Epithelial cell of proximal tubule (primary cell): ENCODE results near the gene RWDD2A. TPM values are rescaled to one million over a fixed set of nuclear protein-coding genes. Genes with fewer than 3 reads are reported as not detected.
A peak's percentile ranks its signal among the peaks of the same experiment; 100 is the strongest.

ENCODE experiments used
- DNase-seq: peaks from one replicate; pipeline ENCODE4 v3.0.0-alpha.2; 2011; ENCODE audit warnings: low read depth
- H3K4me3 ChIP-seq: 2 replicates; pipeline ENCODE4 v1.5.1; 2011; ENCODE audit warnings: low read depth, mild to moderate bottlenecking, low read length
- CTCF ChIP-seq: conservative IDR thresholded peaks from 2 replicates; pipeline ENCODE4 v1.5.1; 2012; ENCODE audit warnings: low read depth, mild to moderate bottlenecking, low read length
- total RNA-seq: library from RNA; depleted of rRNA; stranded (reverse); fragments of >200 nt; gene quantifications from 2 replicates; pipeline ENCODE4 v1.2.3, GENCODE V29; 2015

RWDD2A gene
- total RNA-seq = 1.6 and 2.8 TPM in 2 replicates

- no peak for TF ChIP-seq CTCF
- no peak for DNase-seq
These were observed at the start of gene RWDD2A, which contains the start of gene PGM3 for GRCh38 chr6:83192871-83193746. Gene RWDD2A (plus strand): TSS chr6:83193357. CDS start chr6:83194452, 1,095 bp downstream. Gene PGM3 (minus strand): TSS chr6:83193265. CDS start chr6:83191012, 2,253 bp downstream.

GRCh38 chr6:83151114-83151513 is 42.0 kb upstream of the RWDD2A start:
- no peak overlapping the region for H3K4me3 ChIP-seq
- no peak for TF ChIP-seq CTCF
- no peak for DNase-seq

More at GRCh38 chr6:83192871-83193746, at the start of gene RWDD2A, which contains the start of gene PGM3:
- H3K4me3 ChIP-seq = peak within 1 kb of the TSS; percentile 83

DNA sequence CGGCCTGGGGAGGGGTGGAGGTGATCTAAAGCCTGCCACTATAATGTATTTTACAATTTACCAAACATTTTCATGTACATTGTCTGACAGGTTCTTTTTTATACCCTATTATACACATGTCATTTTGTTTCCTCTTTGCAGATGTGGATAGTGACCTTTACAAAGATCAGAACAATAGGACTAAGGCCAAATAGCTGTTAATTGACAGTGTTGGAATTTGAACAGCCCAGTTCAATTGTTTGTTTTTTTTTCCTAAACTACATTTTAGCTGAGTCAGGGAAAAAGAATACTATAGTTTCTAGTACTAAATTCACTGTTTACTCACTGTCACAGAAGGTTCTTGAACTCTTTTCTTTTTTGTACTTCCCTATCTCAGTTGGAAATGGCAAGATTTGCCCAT is 40.2 kb upstream of the RWDD2A start:
- TF ChIP-seq CTCF = no peak
- no peak for DNase-seq
- no peak overlapping the region for H3K4me3 ChIP-seq

DNA sequence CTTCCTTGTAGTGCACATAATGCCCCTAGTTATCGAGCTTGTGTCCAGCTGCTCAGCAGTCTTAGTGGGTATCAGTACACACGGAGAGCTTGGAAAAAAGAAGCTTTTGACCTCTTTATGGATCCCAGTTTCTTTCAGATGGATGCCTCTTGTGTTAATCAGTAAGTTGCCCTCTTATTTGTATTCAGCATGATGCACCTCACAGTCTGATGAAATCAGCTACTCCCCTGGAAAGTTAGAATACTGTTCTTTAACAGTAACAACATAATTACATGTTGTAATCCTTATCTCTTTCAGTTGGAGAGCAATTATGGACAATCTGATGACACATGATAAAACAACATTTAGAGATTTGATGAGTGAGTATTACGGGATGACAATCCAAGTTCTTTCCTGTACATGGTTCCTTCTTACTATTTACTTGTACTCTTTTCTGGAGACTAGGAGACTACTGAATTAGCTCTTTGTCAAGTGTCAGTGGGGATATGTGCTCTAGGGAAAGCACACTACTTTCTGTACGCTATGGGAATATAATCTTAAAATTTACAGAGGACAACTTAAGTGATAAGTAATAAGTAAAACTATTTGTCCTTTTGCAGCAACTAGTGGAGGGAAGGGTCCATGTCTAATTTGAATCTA is 39.2 kb upstream of the RWDD2A start:
- DNase-seq = no peak
- TF ChIP-seq CTCF = no peak
- H3K4me3 ChIP-seq = no peak overlapping the region

GRCh38 chr6:83155794-83156193 is 37.4 kb upstream of the RWDD2A start:
- no peak for TF ChIP-seq CTCF
- H3K4me3 ChIP-seq = no peak overlapping the region
- DNase-seq = no peak

- no peak overlapping the region for H3K4me3 ChIP-seq
- no peak for TF ChIP-seq CTCF
- no peak for DNase-seq
These were observed 33.0 kb upstream of the RWDD2A start for GRCh38 chr6:83160167-83160566.
